OCI-LY3 (cell line): ENCODE measurements around the gene HELZ2.

Experiments
- H2AFZ ChIP-seq: fragments of 200-600, 300-600 bp; shearing (Covaris generic); 2 replicates; pipeline ENCODE4 v1.6.0; 2014; ENCODE audit warnings: antibody characterized with exemption, low read depth, low read length
- H3K27ac ChIP-seq: fragments of 200-600, 300-600 bp; sonication (generic); 2 replicates; pipeline ENCODE4 v1.5.1; 2014; ENCODE audit warnings: mild to moderate bottlenecking, low read length, moderate library complexity, mixed read lengths
- H3K27me3 ChIP-seq: fragments of 200-600, 300-600 bp; sonication (generic); 2 replicates; pipeline ENCODE4 v1.6.1; 2014; ENCODE audit warnings: low read depth, low read length, mixed read lengths
- H3K36me3 ChIP-seq: fragments of 200-600, 300-600 bp; sonication (generic); replicated peaks from 2 replicates; pipeline ENCODE3; 2014; ENCODE audit warnings: low read depth, low read length, mixed read lengths
- H3K4me1 ChIP-seq: fragments of 300-600, 200-600 bp; sonication (generic); 2 replicates; pipeline ENCODE4 v1.6.1; 2014; ENCODE audit warnings: low read length, mixed read lengths
- H3K4me2 ChIP-seq: fragments of 200-600, 300-600 bp; sonication (generic); 2 replicates; pipeline ENCODE4 v1.6.1; 2014; ENCODE audit warnings: low read length, mixed read lengths
- H3K4me3 ChIP-seq: fragments of 300-600, 200-600 bp; sonication (generic); 2 replicates; pipeline ENCODE4 v1.5.1; 2014; ENCODE audit warnings: antibody characterized with exemption, mild to moderate bottlenecking, low read length, moderate library complexity
- H3K79me2 ChIP-seq: fragments of 300-600, 200-600 bp; shearing (Covaris generic); 2 replicates; pipeline ENCODE4 v1.6.1; 2014; ENCODE audit warnings: mild to moderate bottlenecking, low read length, mixed read lengths
- H3K9ac ChIP-seq: fragments of 300-600, 200-600 bp; shearing (Covaris generic); 2 replicates; pipeline ENCODE4 v1.6.0; 2014; ENCODE audit warnings: mild to moderate bottlenecking, low read length, moderate library complexity
- H3K9me3 ChIP-seq: fragments of 200-600, 300-600 bp; shearing (Covaris generic); 2 replicates; pipeline ENCODE4 v1.6.1; 2014; ENCODE audit warnings: low read length, mixed read lengths; ENCODE audit not compliant: insufficient read depth
- H4K20me1 ChIP-seq: fragments of 200-600, 300-600 bp; sonication (generic); 2 replicates; pipeline ENCODE4 v1.6.1; 2016; ENCODE audit warnings: low read length, mixed read lengths; ENCODE audit not compliant: insufficient read depth
- CTCF ChIP-seq: fragments of 200-600, 300-600 bp; sonication (generic); IDR thresholded peaks from 2 replicates; pipeline ENCODE4 v1.5.1; 2014; ENCODE audit warnings: antibody characterized with exemption, low read length, low read depth
- EZH2phosphoT487 ChIP-seq: fragments of 200-600 bp; shearing (Covaris generic); IDR thresholded peaks from 2 replicates; pipeline ENCODE4 v1.6.1; 2018; ENCODE audit warnings: antibody characterized with exemption, mixed run types, low read depth

Gene HELZ2

GRCh38 chr20:63533388-63533787 lies 40.7 kb downstream of the HELZ2 start:
- H3K9me3 ChIP-seq, result no peaks in the 10 kb centered on the region

GRCh38 chr20:63532449-63532971 lies 41.5 kb downstream of the HELZ2 start:
- H3K4me3 ChIP-seq, result no peak overlapping the region
- peaks cover 20% of the 10 kb centered on the region for H3K27me3 ChIP-seq
- H3K27ac ChIP-seq, result no peak overlapping the region
- H2AFZ ChIP-seq, result no peak overlapping the region
- no peaks in the 10 kb centered on the region for H3K79me2 ChIP-seq
- no peaks in the 10 kb centered on the region for H3K9me3 ChIP-seq
- no peak for TF ChIP-seq EZH2phosphoT487
- TF ChIP-seq CTCF, result no peak
- no peak overlapping the region for H3K4me2 ChIP-seq
- H3K9ac ChIP-seq, result no peak overlapping the region
- peaks cover 20% of the 10 kb centered on the region for H3K4me1 ChIP-seq
- H3K36me3 ChIP-seq, result no peaks in the 10 kb centered on the region
- H4K20me1 ChIP-seq, result no peaks in the 10 kb centered on the region

More at GRCh38 chr20:63533388-63533787, 40.7 kb downstream of the HELZ2 start:
- Histone ChIP-seq H3K4me2 (no peak overlapping the region), H3K27me3 (peaks cover 13% of the 10 kb centered on the region), H3K4me3 (no peak overlapping the region), H3K36me3 (no peaks in the 10 kb centered on the region), H3K9ac (no peak overlapping the region), H3K27ac (no peak overlapping the region), H3K4me1 (peaks cover 22% of the 10 kb centered on the region), H4K20me1 (no peaks in the 10 kb centered on the region), H3K79me2 (no peaks in the 10 kb centered on the region), H2AFZ (no peak overlapping the region)
- TF ChIP-seq CTCF (no peak), EZH2phosphoT487 (no peak)

- no peak overlapping the region for H3K27ac ChIP-seq
- H3K27me3 ChIP-seq, result peaks cover 26% of the 10 kb centered on the region
- H3K9me3 ChIP-seq, result no peaks in the 10 kb centered on the region
- no peak for TF ChIP-seq EZH2phosphoT487
- no peak for TF ChIP-seq CTCF
- H3K4me3 ChIP-seq, result no peak overlapping the region
- H3K36me3 ChIP-seq, result no peaks in the 10 kb centered on the region
- peaks cover 18% of the 10 kb centered on the region for H3K4me1 ChIP-seq
- no peaks in the 10 kb centered on the region for H3K79me2 ChIP-seq
- H4K20me1 ChIP-seq, result no peaks in the 10 kb centered on the region
- H3K4me2 ChIP-seq, result no peak overlapping the region
- H2AFZ ChIP-seq, result no peak overlapping the region
- no peak overlapping the region for H3K9ac ChIP-seq
Observed at GRCh38 chr20:63531686-63532448, 42.2 kb downstream of the HELZ2 start.

- TF ChIP-seq EZH2phosphoT487, result no peak
- TF ChIP-seq CTCF, result no peak
Observed at GRCh38 chr20:63530788-63531160, 43.3 kb downstream of the HELZ2 start.

More at GRCh38 chr20:63530788-63531160, 43.3 kb downstream of the HELZ2 start:
- Histone ChIP-seq H2AFZ (no peak overlapping the region), H3K27ac (no peak overlapping the region), H3K9me3 (no peaks in the 10 kb centered on the region), H3K4me1 (peaks cover 10% of the 10 kb centered on the region), H3K9ac (no peak overlapping the region), H3K36me3 (no peaks in the 10 kb centered on the region), H3K79me2 (no peaks in the 10 kb centered on the region), H3K4me2 (no peak overlapping the region), H3K4me3 (no peak overlapping the region), H4K20me1 (no peaks in the 10 kb centered on the region), H3K27me3 (peaks cover 26% of the 10 kb centered on the region)
